ENCODE measurements around the gene CPAMD8. TPM values are rescaled to one million over a fixed set of nuclear protein-coding genes. Genes with fewer than 3 reads are reported as not detected.
"Not testable (repeated sequence)": the region's sequence is repeated elsewhere in the genome, so short reads cannot be mapped to it uniquely, and the experiment has no call there.

The CPAMD8 gene
- total RNA-seq, 1 donor from 2014 or later = 42.9 TPM

DNA sequence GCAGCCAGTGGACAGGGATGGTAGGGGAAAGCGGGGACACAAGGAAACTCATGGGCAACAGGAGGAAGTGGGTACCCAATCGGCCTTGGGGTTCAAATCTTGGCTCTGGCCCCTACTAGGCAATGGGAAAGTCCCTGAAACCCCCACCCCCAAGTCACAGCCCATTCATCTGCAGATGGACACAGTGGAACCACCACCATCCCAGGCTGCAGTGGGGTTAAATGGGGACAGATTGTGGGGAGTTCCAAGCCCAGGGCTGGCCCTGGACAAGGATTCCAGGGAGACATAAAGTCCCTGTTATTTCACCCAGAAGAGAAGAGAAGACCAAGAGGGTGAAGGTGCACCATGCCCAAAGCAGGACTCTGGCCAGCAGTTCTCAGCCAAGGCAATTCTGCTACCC lies 48.5 kb downstream of the CPAMD8 start:
- Mint-ChIP-seq H3K9me3 (peaks cover 9% of the 10 kb centered on the region), H3K27me3 (no peaks in the 10 kb centered on the region), H3K4me1 (ENCODE audit: unreplicated experiment) (no peaks in the 10 kb centered on the region), H3K27ac (no peak overlapping the region), H3K4me3 (no peak overlapping the region), H3K36me3 (no peaks in the 10 kb centered on the region)
- TF ChIP-seq, protein P1, sequence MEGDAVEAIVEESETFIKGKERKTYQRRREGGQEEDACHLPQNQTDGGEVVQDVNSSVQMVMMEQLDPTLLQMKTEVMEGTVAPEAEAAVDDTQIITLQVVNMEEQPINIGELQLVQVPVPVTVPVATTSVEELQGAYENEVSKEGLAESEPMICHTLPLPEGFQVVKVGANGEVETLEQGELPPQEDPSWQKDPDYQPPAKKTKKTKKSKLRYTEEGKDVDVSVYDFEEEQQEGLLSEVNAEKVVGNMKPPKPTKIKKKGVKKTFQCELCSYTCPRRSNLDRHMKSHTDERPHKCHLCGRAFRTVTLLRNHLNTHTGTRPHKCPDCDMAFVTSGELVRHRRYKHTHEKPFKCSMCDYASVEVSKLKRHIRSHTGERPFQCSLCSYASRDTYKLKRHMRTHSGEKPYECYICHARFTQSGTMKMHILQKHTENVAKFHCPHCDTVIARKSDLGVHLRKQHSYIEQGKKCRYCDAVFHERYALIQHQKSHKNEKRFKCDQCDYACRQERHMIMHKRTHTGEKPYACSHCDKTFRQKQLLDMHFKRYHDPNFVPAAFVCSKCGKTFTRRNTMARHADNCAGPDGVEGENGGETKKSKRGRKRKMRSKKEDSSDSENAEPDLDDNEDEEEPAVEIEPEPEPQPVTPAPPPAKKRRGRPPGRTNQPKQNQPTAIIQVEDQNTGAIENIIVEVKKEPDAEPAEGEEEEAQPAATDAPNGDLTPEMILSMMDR (conservative IDR thresholded peaks at IDR 0.05) = no peak
- DNase-seq (ENCODE audit: extremely low spot score, unreplicated experiment) = no peak

DNA sequence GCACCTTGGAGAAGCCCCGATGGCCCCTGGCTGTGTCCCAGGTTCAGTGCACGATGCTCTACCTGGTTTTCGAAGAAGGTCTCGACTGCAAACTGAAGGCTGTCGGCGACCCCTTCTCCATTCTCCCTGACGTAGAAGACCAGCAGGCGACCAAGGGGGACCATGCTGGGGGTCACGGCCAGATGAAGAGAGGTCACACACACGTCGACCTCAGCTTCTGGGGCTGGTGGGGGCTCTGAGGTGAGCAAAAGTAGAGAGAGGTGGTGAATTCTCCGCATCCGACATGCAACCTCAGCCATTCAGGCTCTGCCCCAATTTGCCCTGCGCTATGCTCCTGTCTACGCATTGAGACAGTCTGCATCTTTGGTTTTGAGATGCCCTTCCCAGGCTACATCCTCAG lies 49.3 kb downstream of the CPAMD8 start:
- Mint-ChIP-seq H3K36me3 (no peaks in the 10 kb centered on the region), H3K4me1 (ENCODE audit: unreplicated experiment) (no peaks in the 10 kb centered on the region), H3K27me3 (no peaks in the 10 kb centered on the region), H3K4me3 (no peak overlapping the region), H3K9me3 (peaks cover 9% of the 10 kb centered on the region), H3K27ac (no peak overlapping the region)
- DNase-seq (ENCODE audit: extremely low spot score, unreplicated experiment) = no peak
- TF ChIP-seq, protein P1 (conservative IDR thresholded peaks at IDR 0.05) = no peak

DNA sequence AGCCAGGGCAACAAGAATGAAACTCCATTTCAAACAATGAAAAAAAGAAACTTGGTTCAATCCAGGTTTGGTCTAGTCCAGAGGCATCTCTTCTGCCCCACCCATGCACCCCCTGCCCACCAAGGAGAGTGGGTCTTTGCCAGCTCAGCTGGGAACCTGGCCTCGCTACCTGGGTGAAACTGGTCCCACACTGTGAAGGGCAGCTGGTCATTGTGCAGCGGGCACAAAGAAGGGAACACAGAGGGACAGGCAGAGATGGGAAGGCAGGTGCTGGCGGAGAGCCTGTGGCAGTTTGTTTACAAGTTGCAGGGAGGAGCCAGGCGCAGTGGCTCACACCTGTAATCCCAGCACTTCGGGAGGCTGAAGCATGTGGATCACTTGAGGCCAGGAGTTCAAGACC lies 50.2 kb downstream of the CPAMD8 start:
- Mint-ChIP-seq H3K9me3 (peaks cover 9% of the 10 kb centered on the region), H3K27ac (no peak overlapping the region), H3K36me3 (peaks cover under 1% of the 10 kb centered on the region), H3K4me1 (ENCODE audit: unreplicated experiment) (no peaks in the 10 kb centered on the region), H3K4me3 (no peak overlapping the region), H3K27me3 (no peaks in the 10 kb centered on the region)
- DNase-seq (ENCODE audit: extremely low spot score, unreplicated experiment) = no peak
- TF ChIP-seq, protein P1 (conservative IDR thresholded peaks at IDR 0.05) = no peak

DNA sequence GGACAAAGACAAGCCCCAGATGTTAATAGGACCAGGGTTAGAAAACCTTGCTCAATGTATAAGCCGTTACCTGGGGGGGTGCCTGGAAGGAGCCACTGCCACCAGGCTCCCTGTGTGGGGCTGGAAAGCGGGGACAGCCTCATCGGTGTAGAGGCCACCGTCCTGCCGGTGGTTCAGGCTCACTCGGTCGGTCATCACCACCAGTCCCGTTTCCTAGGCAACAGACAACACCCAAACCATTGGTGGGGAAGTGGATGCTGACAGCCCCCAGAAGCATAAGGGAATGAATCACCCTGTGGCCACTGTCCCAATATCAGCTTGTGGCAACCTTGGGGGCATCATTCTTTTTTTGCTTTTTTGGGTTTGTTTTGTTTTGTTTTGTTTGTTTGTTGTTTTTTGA lies 55.8 kb downstream of the CPAMD8 start:
- H3K4me3 Mint-ChIP-seq = no peak overlapping the region
- no peak overlapping the region for H3K27ac Mint-ChIP-seq
- no peak for DNase-seq (ENCODE audit: extremely low spot score, unreplicated experiment)
- peaks cover 21% of the 10 kb centered on the region for H3K36me3 Mint-ChIP-seq
- peaks cover 4% of the 10 kb centered on the region for H3K9me3 Mint-ChIP-seq
- no peaks in the 10 kb centered on the region for H3K4me1 Mint-ChIP-seq (ENCODE audit: unreplicated experiment)
- TF ChIP-seq, protein P1 (conservative IDR thresholded peaks at IDR 0.05) = no peak
- no peaks in the 10 kb centered on the region for H3K27me3 Mint-ChIP-seq

DNA sequence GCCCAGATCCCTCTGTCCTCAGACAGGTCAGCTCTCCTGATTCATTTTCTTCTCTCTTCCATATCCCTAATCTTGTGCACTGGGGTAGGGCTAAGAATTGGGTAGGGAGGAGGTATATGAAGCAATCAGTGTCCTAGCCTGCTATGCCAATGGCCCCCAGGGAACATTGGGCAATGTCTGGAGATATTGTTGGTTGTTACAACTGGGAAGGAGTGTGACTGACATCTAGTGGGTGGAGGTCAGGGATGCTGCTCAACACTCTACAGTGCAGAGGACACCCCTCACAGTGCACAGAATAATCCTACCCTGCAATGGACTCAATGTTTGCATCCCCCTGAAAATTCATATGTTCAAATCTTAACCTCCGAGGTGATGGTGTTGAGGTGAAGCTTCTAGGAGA lies 57.5 kb downstream of the CPAMD8 start:
- H3K27me3 Mint-ChIP-seq = no peaks in the 10 kb centered on the region
- H3K4me3 Mint-ChIP-seq = no peak overlapping the region
- no peak overlapping the region for H3K27ac Mint-ChIP-seq
- no peaks in the 10 kb centered on the region for H3K4me1 Mint-ChIP-seq (ENCODE audit: unreplicated experiment)
- peaks cover 4% of the 10 kb centered on the region for H3K9me3 Mint-ChIP-seq
- peaks cover 21% of the 10 kb centered on the region for H3K36me3 Mint-ChIP-seq
- TF ChIP-seq, protein P1 (conservative IDR thresholded peaks at IDR 0.05) = no peak
- DNase-seq (ENCODE audit: extremely low spot score, unreplicated experiment) = no peak

DNA sequence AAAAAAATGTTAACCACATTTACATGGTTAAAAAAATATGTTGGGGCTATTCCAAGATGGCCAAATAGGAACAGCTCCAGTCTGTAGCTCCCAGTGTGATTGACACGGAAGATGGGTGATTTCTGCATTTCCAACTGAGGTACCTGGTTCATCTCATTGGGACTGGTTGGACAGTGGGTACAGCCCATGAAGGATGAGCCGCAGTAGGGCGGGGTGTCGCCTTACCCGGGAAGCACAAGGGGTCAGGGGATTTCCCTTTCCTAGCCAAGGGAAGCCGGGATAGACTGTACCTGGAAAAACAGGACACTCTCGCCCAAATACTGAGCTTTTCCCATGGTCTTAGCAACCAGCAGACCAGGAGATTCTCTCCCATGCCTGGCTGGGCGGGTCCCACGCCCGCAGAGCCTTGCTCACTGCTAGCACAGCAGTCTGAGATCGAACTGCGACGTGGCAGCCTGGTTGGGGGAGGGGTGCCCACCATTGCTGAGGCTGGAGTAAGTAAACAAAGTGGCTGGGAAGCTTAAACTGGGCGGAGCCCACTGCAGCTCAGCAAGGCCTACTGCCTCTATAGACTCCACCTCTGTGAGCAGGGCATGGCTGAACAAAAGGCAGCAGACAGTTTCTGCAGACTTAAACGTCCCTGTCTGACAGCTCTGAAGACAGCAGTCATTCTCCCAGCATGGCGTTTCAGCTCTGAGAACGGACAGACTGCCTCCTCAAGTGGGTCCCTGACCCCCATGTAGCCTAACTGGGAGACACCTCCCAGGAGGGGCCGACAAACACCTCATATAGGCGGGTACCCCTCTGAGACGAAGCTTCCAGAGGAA lies 65.4 kb downstream of the CPAMD8 start:
- H3K4me1 Mint-ChIP-seq (ENCODE audit: unreplicated experiment) = peaks cover 12% of the 10 kb centered on the region
- H3K9me3 Mint-ChIP-seq; H3K36me3 Mint-ChIP-seq; H3K27me3 Mint-ChIP-seq; H3K27ac Mint-ChIP-seq; H3K4me3 Mint-ChIP-seq; DNase-seq (ENCODE audit: extremely low spot score, unreplicated experiment): not testable (repeated sequence)

DNA sequence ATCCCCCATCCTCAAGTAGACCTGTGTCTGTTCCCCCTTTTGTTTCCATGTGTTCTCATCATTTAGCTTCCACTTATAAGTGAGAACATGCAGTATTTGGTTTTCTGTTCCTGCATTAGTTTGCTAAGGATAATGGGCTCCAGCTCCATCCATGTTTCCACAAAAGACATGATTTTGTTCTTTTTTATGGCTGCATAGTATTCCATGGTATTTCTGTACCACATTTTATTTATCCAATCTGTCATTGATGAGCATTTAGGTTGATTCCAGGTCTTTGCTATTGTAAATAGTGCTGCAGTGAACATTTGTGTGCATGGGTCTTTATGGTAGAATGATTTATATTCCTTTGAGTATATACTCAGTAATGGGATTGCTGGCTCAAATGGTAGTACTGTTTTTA lies 68.3 kb downstream of the CPAMD8 start:
- H3K27ac Mint-ChIP-seq; H3K9me3 Mint-ChIP-seq; H3K4me3 Mint-ChIP-seq; H3K27me3 Mint-ChIP-seq; DNase-seq (ENCODE audit: extremely low spot score, unreplicated experiment): not testable (repeated sequence)
- H3K4me1 Mint-ChIP-seq (ENCODE audit: unreplicated experiment) = peaks cover 18% of the 10 kb centered on the region
- peaks cover 19% of the 10 kb centered on the region for H3K36me3 Mint-ChIP-seq

Data from type B pancreatic cell (in vitro differentiated cells).